Measurements from ENCODE around the gene MATN3.

Gene MATN3

DNA sequence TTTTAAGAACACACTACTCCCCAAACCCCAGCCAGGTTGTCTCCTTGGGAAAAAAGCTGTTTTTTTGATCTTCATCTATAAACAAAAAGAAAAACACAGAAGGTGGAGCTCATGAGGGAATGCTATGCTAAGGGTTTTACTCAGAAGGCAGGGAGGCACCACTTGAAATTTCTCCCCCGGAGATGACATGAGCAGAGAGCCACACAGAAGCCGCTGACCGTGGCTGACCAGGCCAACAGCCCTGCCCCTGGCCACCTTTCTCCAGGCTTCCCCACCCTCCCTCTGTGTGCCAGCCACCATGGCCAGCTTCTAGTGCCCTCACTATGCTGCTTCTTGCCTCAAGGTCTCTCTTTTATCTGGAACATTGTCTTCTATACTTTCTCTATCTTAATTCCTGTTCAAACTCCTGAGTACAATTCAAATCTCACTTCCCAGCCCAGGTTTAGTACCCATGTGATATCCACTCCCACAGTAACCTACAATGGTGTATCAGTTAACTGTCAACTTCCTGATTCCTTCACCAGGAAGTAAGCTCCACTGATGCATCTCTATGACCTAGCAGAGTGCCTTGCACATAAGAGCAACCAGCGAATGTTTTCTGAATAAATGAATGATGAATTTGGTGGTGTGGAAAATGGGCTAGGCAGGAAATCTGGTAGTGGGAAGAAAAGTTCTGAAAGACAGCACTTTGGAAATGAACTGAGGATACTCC, 23.6 kb upstream of the MATN3 start:
- no peak for DNase-seq

DNA sequence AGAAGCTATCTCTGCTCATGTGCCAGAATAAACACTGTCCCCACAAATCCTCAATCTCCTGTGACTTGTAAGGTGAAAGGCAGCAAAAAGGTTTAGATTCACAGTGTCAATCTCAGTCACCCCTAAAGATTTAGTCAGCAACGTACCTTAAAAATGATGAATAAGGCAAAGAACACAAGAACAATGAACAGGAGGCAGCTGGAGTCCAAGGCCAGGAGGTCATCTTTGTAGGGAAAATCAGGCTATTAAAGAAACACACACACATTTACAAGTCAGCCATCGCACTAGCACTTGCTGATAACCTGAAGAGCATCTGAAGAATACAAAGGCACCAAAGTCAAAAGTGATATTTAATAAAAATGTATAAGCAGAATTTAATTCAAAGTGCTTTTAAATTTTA, 22.4 kb upstream of the MATN3 start:
- DNase-seq, result no peak

GRCh38 chr2:20034218-20034617, 21.8 kb upstream of the MATN3 start:
- no peak for DNase-seq

- DNase-seq, result no peak
Measured at GRCh38 chr2:20033322-20033721, 20.9 kb upstream of the MATN3 start.

- DNase-seq, result no peak
Measured at GRCh38 chr2:20030224-20030623, 17.8 kb upstream of the MATN3 start.

- no peak for DNase-seq
Measured at GRCh38 chr2:20027705-20028434, 15.4 kb upstream of the MATN3 start.

DNA sequence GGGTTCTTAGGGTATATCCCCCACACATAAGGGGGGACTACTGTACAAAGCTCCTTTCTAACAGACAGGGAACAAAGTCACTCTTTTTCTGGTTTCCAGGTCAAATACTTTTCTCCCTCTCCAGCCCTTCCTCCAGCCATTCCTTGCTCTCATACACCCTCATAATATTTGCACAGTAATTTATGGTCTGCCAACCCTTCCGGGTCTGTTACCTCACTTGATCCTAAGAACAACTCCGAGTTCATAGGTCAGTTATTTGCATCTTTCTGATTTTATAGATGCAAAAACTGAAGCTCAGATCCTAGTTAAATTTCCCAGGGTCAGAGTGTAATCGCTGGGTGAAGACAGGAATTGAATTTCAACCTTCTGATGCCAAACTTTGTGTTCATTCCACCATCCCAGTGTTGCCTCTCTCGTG, 14.8 kb upstream of the MATN3 start:
- no peak for DNase-seq

- no peak for DNase-seq
Measured at GRCh38 chr2:20025065-20025786, 12.8 kb upstream of the MATN3 start.

DNA sequence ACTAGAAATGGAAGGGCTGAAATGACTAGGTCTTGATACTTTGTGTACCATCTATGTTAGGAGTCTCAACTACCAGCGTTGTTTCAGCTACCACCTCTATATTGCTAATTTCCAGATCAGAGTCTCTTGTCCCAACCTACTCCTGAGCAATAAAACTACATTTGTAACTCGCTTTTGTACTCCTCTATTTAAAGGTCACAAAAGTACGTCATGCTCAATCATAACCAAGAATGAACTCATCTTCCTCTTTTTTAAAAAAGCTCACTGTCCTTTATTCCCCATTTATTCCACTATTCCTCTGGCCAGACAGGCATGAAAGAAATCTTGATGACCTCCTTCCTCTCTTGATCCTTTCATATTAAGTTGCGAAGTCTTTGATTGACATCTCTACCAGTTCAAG, 11.2 kb upstream of the MATN3 start:
- DNase-seq, result no peak

DNA sequence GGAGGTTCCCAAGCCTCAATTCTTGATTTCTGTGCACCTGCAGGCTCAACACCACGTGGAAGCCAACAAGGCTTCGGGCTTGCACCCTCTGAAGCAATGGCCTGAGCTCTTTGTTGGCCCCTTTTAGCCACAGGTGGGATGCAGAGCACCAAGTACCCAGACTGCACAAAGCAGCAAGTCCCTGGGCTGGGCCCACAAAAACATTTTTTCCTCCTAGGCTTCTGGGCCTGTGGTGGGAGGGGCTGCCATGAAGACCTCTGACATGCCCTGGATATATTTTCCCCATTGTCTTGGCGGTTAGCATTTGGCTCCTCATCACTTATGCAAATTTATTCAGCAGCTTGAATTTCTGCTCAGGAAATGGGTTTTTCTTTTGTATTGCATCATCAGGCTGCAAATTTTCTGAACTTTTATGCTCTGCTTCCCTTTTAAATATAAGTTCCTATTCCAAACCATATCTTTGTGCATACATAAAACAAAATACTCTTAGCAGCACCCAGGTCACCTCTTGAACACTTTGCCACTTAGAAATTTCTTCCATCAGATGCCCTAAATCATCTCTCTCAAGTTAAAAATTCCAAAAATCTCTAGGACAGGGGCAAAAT, 9.0 kb upstream of the MATN3 start:
- DNase-seq, result no peak

- no peak for DNase-seq
Measured at GRCh38 chr2:20019747-20020146, 7.3 kb upstream of the MATN3 start.

- DNase-seq, result no peak
Measured at GRCh38 chr2:20018601-20019152, 6.2 kb upstream of the MATN3 start.

GRCh38 chr2:20016346-20016745, 3.9 kb upstream of the MATN3 start:
- DNase-seq, result no peak

- peak; percentile 52 for DNase-seq
Measured at GRCh38 chr2:20015482-20016083, 3.1 kb upstream of the MATN3 start.

DNA sequence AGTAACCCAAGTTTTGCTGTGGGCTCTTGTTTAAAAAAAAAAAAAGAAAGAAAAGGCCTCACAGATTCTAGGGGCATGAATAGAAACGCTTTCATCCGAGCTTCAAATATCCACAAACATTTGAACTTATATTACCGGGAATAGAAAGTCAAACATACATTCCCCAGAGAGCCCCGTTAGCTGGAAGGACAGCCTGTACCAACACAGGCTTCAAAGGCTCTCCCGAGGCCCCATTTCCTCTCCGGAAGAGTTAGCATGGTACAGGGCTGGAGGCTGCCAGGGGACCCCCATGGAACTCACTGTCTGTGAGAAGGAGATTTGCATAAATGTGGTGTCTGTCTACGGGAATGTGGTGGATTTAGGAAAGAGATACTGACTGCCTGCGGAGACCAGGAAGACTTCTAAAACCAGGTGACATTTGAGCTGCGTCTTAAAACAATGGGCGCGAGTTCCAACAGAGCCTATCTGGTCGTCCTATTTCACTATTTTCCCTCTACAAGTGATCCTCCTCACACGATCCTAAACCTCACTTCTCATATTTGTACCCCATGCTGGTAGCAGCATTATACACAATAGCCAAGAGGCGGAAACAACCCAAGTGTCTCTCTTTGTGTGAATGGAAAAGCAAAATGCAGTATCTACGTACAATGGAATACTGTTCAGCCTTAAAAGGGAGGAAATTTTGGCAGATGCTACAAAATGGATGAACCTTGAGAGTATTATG, 820 bp upstream of the MATN3 start:
- DNase-seq, result no peak

GRCh38 chr2:20012032-20012281, 511 bp downstream of the MATN3 start:
- no peak for DNase-seq

GRCh38 chr2:20011276-20012031, 1.0 kb downstream of the MATN3 start:
- DNase-seq, result no peak

DNA sequence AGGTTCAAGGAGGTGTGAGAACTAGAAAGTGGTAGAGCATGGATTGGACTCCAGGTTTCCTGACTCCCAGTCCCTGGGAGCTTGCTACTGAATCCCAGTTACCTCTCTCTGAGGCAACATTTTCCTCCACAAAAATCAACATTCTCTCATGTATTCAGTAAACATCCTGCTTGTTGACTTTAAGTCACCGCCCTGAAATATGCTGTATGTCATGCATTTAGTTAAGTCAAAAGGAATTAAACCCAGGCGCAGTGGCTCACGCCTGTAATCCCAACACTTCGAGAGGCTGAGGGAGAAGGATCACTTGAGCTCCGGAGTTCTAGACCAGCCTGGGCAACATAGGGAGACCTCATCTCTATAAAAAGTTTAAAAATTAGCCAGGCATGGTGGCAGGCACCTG, 3.8 kb downstream of the MATN3 start:
- no peak for DNase-seq

DNA sequence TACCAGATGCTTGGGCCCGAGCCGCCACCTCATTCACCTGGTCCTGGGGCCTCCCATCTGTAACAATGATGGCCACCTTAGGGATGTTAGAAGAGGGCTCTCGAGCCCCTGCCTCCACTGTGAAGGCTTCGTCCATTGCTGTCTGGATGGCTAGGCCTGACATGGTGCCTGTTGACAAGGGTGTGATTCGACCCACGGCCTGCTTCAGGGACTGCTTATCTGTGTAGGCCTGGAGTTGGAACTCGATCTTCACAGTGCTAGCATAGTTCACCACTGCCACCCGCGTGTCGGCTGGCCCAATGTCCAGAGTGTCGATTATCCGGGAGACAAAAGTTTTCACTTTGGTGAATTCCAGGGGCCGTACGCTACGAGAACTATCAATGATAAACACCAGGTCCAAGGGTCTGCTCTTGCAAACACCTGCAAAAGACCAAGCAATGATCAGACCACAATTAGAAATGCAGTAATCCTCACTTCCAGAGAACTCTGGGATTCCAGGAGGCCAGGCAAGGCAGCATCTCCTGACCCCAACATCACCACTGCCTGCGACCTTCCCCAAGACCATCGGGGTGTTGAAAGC, 6.5 kb downstream of the MATN3 start:
- no peak for DNase-seq

DNA sequence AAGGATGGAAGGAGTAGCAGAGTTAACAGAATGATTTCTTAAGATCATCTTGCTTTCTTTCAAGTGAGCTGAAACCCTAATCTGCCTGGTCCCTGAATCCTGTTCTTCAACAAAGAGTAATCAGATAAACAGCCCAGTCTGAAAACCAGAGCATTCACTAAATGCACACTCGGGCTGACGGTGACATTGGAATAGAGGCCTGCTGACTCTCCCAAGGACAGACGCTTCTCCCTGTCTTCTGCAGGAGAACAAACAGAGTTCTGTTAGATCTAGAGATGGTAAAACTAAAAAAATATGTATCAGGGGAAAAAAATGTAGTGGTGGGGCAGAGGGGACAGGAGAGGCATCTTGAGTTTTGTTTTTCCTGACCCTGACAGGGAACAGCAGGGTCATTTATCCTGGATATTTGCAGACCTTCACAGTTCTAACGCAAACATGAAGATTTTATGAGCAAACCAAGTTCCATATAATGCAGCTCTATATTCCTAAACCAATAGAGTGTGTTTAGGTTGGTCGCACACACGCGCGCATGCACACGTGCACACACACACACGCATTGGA, 7.3 kb downstream of the MATN3 start:
- DNase-seq, result no peak

DNA sequence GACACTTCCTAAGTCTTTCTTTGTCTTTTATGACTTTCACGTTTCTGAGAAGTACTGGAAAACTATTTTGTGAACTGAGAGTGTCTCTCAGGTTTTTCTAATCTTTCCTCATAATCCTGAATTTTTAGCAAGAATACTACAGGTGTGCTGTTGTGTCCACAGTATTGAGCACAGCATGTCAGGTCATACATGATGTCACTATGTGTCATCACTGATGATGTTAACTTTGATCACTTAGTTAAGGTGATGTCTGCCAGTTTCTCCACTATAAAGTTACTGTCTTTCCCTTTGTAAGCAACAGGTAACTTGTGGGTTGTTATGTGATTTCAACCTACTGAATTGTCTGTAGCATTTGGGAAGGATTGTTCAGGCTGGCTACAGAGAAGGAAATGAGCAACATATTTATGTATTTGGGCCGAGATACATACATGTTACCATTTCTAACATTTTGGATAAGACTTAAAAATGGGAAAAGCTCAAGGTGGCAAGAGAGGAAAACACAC, 11.1 kb downstream of the MATN3 start:
- no peak for DNase-seq

All from CD4-positive, alpha-beta T cell treated with Interleukin-21 for 1 hour (primary cell).